Measurements from ENCODE around the gene IL17B. TPM values are rescaled to one million over a fixed set of nuclear protein-coding genes. Genes with fewer than 3 reads are reported as not detected.

IL17B gene
- total RNA-seq, 1 donor from 2014 or later = 0.46 TPM

- Mint-ChIP-seq H3K4me1 (ENCODE audit: unreplicated experiment) (peaks cover 12% of the 10 kb centered on the region), H3K36me3 (peaks cover 8% of the 10 kb centered on the region), H3K27ac (no peak overlapping the region), H3K9me3 (no peaks in the 10 kb centered on the region), H3K27me3 (no peaks in the 10 kb centered on the region), H3K4me3 (peak overlapping the region; percentile 93)
- DNase-seq (ENCODE audit: extremely low spot score, unreplicated experiment) = no peak
- TF ChIP-seq, protein P1, sequence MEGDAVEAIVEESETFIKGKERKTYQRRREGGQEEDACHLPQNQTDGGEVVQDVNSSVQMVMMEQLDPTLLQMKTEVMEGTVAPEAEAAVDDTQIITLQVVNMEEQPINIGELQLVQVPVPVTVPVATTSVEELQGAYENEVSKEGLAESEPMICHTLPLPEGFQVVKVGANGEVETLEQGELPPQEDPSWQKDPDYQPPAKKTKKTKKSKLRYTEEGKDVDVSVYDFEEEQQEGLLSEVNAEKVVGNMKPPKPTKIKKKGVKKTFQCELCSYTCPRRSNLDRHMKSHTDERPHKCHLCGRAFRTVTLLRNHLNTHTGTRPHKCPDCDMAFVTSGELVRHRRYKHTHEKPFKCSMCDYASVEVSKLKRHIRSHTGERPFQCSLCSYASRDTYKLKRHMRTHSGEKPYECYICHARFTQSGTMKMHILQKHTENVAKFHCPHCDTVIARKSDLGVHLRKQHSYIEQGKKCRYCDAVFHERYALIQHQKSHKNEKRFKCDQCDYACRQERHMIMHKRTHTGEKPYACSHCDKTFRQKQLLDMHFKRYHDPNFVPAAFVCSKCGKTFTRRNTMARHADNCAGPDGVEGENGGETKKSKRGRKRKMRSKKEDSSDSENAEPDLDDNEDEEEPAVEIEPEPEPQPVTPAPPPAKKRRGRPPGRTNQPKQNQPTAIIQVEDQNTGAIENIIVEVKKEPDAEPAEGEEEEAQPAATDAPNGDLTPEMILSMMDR (conservative IDR thresholded peaks at IDR 0.05) = no peak
Measured at GRCh38 chr5:149358868-149359495, 20.1 kb downstream of the IL17B start.

- TF ChIP-seq, protein P1 (conservative IDR thresholded peaks at IDR 0.05) = no peak
- no peak for DNase-seq (ENCODE audit: extremely low spot score, unreplicated experiment)
- peak overlapping the region; percentile 48 for H3K27ac Mint-ChIP-seq
- H3K9me3 Mint-ChIP-seq = no peaks in the 10 kb centered on the region
- peak overlapping the region; percentile 93 for H3K4me3 Mint-ChIP-seq
- no peaks in the 10 kb centered on the region for H3K27me3 Mint-ChIP-seq
- peaks cover 12% of the 10 kb centered on the region for H3K4me1 Mint-ChIP-seq (ENCODE audit: unreplicated experiment)
- H3K36me3 Mint-ChIP-seq = peaks cover 11% of the 10 kb centered on the region
Measured at GRCh38 chr5:149358294-149358651, 20.8 kb downstream of the IL17B start.

DNA sequence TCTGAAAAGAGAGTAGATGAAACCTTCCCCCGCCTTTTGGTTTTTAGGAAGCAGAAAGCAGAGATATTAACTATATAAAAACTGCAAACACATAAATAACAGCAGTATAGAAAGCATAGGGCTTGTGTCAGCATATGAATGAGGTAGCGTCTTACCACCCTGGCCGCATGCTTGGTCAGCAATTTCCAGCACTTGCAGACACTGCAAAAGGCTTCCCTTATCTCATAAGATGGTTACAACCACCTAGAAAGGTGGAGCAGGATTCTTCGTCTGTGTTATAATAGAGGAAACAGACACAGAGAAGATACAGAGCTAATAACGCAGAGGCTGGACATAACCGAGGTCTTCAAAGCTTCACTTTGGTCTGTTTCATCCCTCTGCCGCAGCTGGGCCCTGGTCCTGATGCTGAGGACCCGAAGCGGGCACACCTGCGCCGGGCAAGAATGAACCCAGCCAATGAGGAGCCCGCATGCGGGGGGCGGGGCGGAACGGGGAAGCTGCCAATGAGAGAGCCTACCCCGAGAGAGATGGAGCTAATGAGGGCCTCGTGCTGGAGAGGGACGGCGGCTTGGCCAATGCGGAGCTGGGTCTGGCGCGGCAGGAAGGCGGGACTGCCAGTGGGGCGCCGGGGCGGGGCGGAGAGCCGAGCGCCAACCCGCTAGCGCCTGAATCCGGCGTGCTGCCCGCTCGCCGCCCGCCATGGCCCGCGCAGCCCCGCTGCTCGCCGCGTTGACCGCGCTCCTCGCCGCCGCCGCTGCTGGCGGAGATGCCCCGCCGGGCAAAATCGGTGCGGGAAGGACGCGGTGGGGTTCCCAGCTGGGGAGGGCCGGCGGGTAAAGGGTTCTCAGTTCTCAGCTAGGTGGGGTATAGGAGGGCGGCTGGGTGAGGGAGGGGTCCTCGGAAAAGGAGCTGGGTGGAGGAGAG, 21.5 kb downstream of the IL17B start, which contains the start of gene PCYOX1L:
PCYOX1L (plus strand) TSS at position 677 of the 924 bp plus-strand sequence; CDS start at position 700, 23 bp downstream.
- peaks cover 13% of the 10 kb centered on the region for H3K36me3 Mint-ChIP-seq
- H3K4me3 Mint-ChIP-seq = peak within 1 kb of the TSS; percentile 93

GRCh38 chr5:149356391-149356790, 22.7 kb downstream of the IL17B start:
- TF ChIP-seq, protein P1 (conservative IDR thresholded peaks at IDR 0.05) = no peak
- Mint-ChIP-seq H3K27me3 (no peaks in the 10 kb centered on the region), H3K4me3 (no peak overlapping the region), H3K9me3 (no peaks in the 10 kb centered on the region), H3K4me1 (ENCODE audit: unreplicated experiment) (peaks cover 12% of the 10 kb centered on the region), H3K27ac (no peak overlapping the region), H3K36me3 (peaks cover 19% of the 10 kb centered on the region)
- no peak for DNase-seq (ENCODE audit: extremely low spot score, unreplicated experiment)

More for the DNA sequence above, 21.5 kb downstream of the IL17B start, which contains the start of gene PCYOX1L:
- Mint-ChIP-seq H3K27me3 (no peaks in the 10 kb centered on the region), H3K27ac (peak within 1 kb of the TSS; percentile 48), H3K4me1 (ENCODE audit: unreplicated experiment) (peaks cover 12% of the 10 kb centered on the region), H3K9me3 (no peaks in the 10 kb centered on the region)
- peak; percentile 94 for DNase-seq (ENCODE audit: extremely low spot score, unreplicated experiment)
- TF ChIP-seq, protein P1 (conservative IDR thresholded peaks at IDR 0.05) = no peak

GRCh38 chr5:149355688-149356087, 23.4 kb downstream of the IL17B start:
- H3K4me3 Mint-ChIP-seq = no peak overlapping the region

More at GRCh38 chr5:149355688-149356087, 23.4 kb downstream of the IL17B start:
- TF ChIP-seq, protein P1 (conservative IDR thresholded peaks at IDR 0.05) = no peak
- Mint-ChIP-seq H3K9me3 (no peaks in the 10 kb centered on the region), H3K4me1 (ENCODE audit: unreplicated experiment) (peaks cover 12% of the 10 kb centered on the region), H3K27me3 (no peaks in the 10 kb centered on the region), H3K27ac (no peak overlapping the region), H3K36me3 (peaks cover 21% of the 10 kb centered on the region)
- DNase-seq (ENCODE audit: extremely low spot score, unreplicated experiment) = no peak

Measured in type B pancreatic cell (in vitro differentiated cells).